OCI-LY3 (cell line): ENCODE measurements around the gene KCNAB1.

Source experiments
- H2AFZ ChIP-seq: fragments of 200-600, 300-600 bp; shearing (Covaris generic); 2 replicates; pipeline ENCODE4 v1.6.0; 2014; ENCODE audit warnings: antibody characterized with exemption, low read depth, low read length
- H3K27ac ChIP-seq: fragments of 200-600, 300-600 bp; sonication (generic); 2 replicates; pipeline ENCODE4 v1.5.1; 2014; ENCODE audit warnings: mild to moderate bottlenecking, low read length, moderate library complexity, mixed read lengths
- H3K27me3 ChIP-seq: fragments of 200-600, 300-600 bp; sonication (generic); 2 replicates; pipeline ENCODE4 v1.6.1; 2014; ENCODE audit warnings: low read depth, low read length, mixed read lengths
- H3K36me3 ChIP-seq: fragments of 200-600, 300-600 bp; sonication (generic); replicated peaks from 2 replicates; pipeline ENCODE3; 2014; ENCODE audit warnings: low read depth, low read length, mixed read lengths
- H3K4me1 ChIP-seq: fragments of 300-600, 200-600 bp; sonication (generic); 2 replicates; pipeline ENCODE4 v1.6.1; 2014; ENCODE audit warnings: low read length, mixed read lengths
- H3K4me2 ChIP-seq: fragments of 200-600, 300-600 bp; sonication (generic); 2 replicates; pipeline ENCODE4 v1.6.1; 2014; ENCODE audit warnings: low read length, mixed read lengths
- H3K4me3 ChIP-seq: fragments of 300-600, 200-600 bp; sonication (generic); 2 replicates; pipeline ENCODE4 v1.5.1; 2014; ENCODE audit warnings: antibody characterized with exemption, mild to moderate bottlenecking, low read length, moderate library complexity
- H3K79me2 ChIP-seq: fragments of 300-600, 200-600 bp; shearing (Covaris generic); 2 replicates; pipeline ENCODE4 v1.6.1; 2014; ENCODE audit warnings: mild to moderate bottlenecking, low read length, mixed read lengths
- H3K9ac ChIP-seq: fragments of 300-600, 200-600 bp; shearing (Covaris generic); 2 replicates; pipeline ENCODE4 v1.6.0; 2014; ENCODE audit warnings: mild to moderate bottlenecking, low read length, moderate library complexity
- H3K9me3 ChIP-seq: fragments of 200-600, 300-600 bp; shearing (Covaris generic); 2 replicates; pipeline ENCODE4 v1.6.1; 2014; ENCODE audit warnings: low read length, mixed read lengths; ENCODE audit not compliant: insufficient read depth
- H4K20me1 ChIP-seq: fragments of 200-600, 300-600 bp; sonication (generic); 2 replicates; pipeline ENCODE4 v1.6.1; 2016; ENCODE audit warnings: low read length, mixed read lengths; ENCODE audit not compliant: insufficient read depth
- EZH2phosphoT487 ChIP-seq: fragments of 200-600 bp; shearing (Covaris generic); IDR thresholded peaks from 2 replicates; pipeline ENCODE4 v1.6.1; 2018; ENCODE audit warnings: antibody characterized with exemption, mixed run types, low read depth
- TF ChIP-seq, protein P1 (sequence below): fragments of 200-600, 300-600 bp; sonication (generic); IDR thresholded peaks from 2 replicates; pipeline ENCODE4 v1.5.1; 2014; ENCODE audit warnings: antibody characterized with exemption, low read length, low read depth

KCNAB1 gene

DNA sequence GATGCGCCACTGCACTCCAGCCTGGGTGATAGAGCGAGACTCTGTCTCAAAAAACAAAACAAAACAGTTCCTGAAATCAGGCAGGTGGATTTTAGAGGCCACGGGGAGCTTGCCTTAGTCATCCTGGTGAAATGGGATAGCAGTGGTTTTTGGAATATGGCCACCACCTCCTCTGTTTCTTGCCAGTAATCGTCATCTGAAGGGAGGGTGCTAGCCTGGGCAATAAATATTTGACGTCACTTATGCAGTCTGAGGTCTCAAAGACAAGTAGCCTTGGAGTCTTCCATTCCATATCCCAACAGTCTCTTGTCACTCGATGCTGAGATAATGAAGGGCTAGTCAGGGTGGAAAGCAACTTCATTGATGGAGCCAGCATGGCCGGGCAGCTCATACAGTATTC lies 55.2 kb downstream of the KCNAB1 start:
- Histone ChIP-seq H3K4me3 (no peak overlapping the region), H3K79me2 (no peaks in the 10 kb centered on the region), H3K9ac (no peak overlapping the region), H3K27ac (no peak overlapping the region), H3K9me3 (no peaks in the 10 kb centered on the region), H3K36me3 (no peaks in the 10 kb centered on the region), H3K4me1 (peaks cover 5% of the 10 kb centered on the region; the same call in 1 of the 2 replicates), H2AFZ (no peak overlapping the region), H3K4me2 (no peak overlapping the region), H3K27me3 (no peaks in the 10 kb centered on the region), H4K20me1 (no peaks in the 10 kb centered on the region)
- TF ChIP-seq, protein P1, sequence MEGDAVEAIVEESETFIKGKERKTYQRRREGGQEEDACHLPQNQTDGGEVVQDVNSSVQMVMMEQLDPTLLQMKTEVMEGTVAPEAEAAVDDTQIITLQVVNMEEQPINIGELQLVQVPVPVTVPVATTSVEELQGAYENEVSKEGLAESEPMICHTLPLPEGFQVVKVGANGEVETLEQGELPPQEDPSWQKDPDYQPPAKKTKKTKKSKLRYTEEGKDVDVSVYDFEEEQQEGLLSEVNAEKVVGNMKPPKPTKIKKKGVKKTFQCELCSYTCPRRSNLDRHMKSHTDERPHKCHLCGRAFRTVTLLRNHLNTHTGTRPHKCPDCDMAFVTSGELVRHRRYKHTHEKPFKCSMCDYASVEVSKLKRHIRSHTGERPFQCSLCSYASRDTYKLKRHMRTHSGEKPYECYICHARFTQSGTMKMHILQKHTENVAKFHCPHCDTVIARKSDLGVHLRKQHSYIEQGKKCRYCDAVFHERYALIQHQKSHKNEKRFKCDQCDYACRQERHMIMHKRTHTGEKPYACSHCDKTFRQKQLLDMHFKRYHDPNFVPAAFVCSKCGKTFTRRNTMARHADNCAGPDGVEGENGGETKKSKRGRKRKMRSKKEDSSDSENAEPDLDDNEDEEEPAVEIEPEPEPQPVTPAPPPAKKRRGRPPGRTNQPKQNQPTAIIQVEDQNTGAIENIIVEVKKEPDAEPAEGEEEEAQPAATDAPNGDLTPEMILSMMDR: no peak
- TF ChIP-seq EZH2phosphoT487: no peak

- no peaks in the 10 kb centered on the region for H4K20me1 ChIP-seq
- no peak for TF ChIP-seq EZH2phosphoT487
- TF ChIP-seq, protein P1: no peak
- H2AFZ ChIP-seq: no peak overlapping the region
- no peak overlapping the region for H3K4me3 ChIP-seq
- no peaks in the 10 kb centered on the region for H3K36me3 ChIP-seq
- no peak overlapping the region for H3K9ac ChIP-seq
- H3K27me3 ChIP-seq: no peaks in the 10 kb centered on the region
- peaks cover 5% of the 10 kb centered on the region; the same call in 1 of the 2 replicates for H3K4me1 ChIP-seq
- no peaks in the 10 kb centered on the region for H3K79me2 ChIP-seq
- H3K27ac ChIP-seq: no peak overlapping the region
- H3K4me2 ChIP-seq: no peak overlapping the region
- no peaks in the 10 kb centered on the region for H3K9me3 ChIP-seq
Measured at GRCh38 chr3:156176048-156176447, 55.7 kb downstream of the KCNAB1 start.

- TF ChIP-seq EZH2phosphoT487: no peak
- TF ChIP-seq, protein P1: no peak
- Histone ChIP-seq H3K9ac (no peak overlapping the region), H3K79me2 (no peaks in the 10 kb centered on the region), H3K4me2 (no peak overlapping the region), H3K36me3 (no peaks in the 10 kb centered on the region), H3K27me3 (no peaks in the 10 kb centered on the region), H3K9me3 (no peaks in the 10 kb centered on the region), H2AFZ (no peak overlapping the region), H4K20me1 (no peaks in the 10 kb centered on the region), H3K27ac (no peak overlapping the region), H3K4me1 (peaks cover 5% of the 10 kb centered on the region; the same call in 1 of the 2 replicates), H3K4me3 (no peak overlapping the region)
Measured at GRCh38 chr3:156176629-156177210, 56.3 kb downstream of the KCNAB1 start.

- no peak overlapping the region for H3K9ac ChIP-seq
- no peak overlapping the region for H3K27ac ChIP-seq
- H3K4me2 ChIP-seq: no peak overlapping the region
- H3K27me3 ChIP-seq: no peaks in the 10 kb centered on the region
- H3K36me3 ChIP-seq: no peaks in the 10 kb centered on the region
- no peak overlapping the region for H2AFZ ChIP-seq
- TF ChIP-seq EZH2phosphoT487: no peak
- TF ChIP-seq, protein P1: no peak
- no peaks in the 10 kb centered on the region for H4K20me1 ChIP-seq
- no peaks in the 10 kb centered on the region for H3K79me2 ChIP-seq
- no peak overlapping the region for H3K4me3 ChIP-seq
- no peaks in the 10 kb centered on the region for H3K9me3 ChIP-seq
- H3K4me1 ChIP-seq: no peaks in the 10 kb centered on the region
Measured at GRCh38 chr3:156180077-156180476, 59.7 kb downstream of the KCNAB1 start.
